ENCODE results near the gene B4GALT2.

B4GALT2 gene

DNA sequence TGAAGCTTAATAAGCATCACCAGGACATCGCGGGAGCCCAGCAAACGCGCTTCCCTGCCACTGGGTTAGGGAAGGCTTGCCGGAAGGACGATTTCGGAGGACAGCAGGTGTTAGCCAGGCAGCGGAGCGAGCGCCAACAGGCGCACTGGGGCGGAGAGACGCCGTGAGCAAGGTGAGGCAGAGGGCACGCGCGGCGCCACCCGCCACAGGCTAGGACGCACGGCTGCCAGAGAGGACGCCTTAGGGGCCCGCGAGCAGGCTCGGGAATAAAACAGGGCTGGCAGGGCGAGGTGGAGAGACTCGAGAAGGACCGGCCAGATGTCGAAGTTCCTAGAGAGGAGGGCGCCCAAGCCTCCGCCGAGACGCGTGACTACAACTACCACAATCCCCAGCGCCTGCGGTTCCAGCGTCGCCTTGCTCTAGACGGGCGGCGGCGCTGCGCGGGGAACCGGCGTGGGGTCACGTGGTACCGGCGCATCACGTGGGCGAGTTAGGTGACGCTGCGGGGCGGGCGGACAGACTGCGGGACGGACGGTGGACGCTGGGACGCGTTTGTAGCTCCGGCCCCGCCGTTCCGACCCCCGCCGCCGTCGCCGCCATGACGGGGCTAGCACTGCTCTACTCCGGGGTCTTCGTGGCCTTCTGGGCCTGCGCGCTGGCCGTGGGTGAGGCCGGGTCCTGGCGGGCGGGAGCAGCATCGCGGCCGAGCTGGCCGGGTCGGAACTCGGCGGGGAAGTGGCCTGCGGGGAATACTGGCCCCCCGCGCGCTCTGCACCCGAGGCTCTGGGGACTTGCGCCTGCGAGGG, 4.4 kb upstream of the B4GALT2 start, which contains the start of gene ATP6V0B:
TSS of gene ATP6V0B (plus strand) at position 518 of the 806 bp plus-strand sequence. CDS start at position 599, 81 bp downstream.
- TF ChIP-seq, protein P1, sequence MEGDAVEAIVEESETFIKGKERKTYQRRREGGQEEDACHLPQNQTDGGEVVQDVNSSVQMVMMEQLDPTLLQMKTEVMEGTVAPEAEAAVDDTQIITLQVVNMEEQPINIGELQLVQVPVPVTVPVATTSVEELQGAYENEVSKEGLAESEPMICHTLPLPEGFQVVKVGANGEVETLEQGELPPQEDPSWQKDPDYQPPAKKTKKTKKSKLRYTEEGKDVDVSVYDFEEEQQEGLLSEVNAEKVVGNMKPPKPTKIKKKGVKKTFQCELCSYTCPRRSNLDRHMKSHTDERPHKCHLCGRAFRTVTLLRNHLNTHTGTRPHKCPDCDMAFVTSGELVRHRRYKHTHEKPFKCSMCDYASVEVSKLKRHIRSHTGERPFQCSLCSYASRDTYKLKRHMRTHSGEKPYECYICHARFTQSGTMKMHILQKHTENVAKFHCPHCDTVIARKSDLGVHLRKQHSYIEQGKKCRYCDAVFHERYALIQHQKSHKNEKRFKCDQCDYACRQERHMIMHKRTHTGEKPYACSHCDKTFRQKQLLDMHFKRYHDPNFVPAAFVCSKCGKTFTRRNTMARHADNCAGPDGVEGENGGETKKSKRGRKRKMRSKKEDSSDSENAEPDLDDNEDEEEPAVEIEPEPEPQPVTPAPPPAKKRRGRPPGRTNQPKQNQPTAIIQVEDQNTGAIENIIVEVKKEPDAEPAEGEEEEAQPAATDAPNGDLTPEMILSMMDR (IDR thresholded peaks at IDR 0.05; ENCODE audit: insufficient read depth, low read length, poor library complexity, severe bottlenecking), result no peak
- Histone ChIP-seq H3K4me3 (replicated peaks; ENCODE audit: low read depth, low read length) (peak within 1 kb of the TSS; percentile 91), H3K36me3 (ENCODE audit: control insufficient read depth, insufficient read depth, low read length) (peaks cover 17% of the 10 kb centered on the region), H3K27me3 (replicated peaks; ENCODE audit: control insufficient read depth, insufficient read depth, low read length) (no peaks in the 10 kb centered on the region)
- peak; percentile 96 for DNase-seq (ENCODE audit: extremely low read depth, insufficient read length)

DNA sequence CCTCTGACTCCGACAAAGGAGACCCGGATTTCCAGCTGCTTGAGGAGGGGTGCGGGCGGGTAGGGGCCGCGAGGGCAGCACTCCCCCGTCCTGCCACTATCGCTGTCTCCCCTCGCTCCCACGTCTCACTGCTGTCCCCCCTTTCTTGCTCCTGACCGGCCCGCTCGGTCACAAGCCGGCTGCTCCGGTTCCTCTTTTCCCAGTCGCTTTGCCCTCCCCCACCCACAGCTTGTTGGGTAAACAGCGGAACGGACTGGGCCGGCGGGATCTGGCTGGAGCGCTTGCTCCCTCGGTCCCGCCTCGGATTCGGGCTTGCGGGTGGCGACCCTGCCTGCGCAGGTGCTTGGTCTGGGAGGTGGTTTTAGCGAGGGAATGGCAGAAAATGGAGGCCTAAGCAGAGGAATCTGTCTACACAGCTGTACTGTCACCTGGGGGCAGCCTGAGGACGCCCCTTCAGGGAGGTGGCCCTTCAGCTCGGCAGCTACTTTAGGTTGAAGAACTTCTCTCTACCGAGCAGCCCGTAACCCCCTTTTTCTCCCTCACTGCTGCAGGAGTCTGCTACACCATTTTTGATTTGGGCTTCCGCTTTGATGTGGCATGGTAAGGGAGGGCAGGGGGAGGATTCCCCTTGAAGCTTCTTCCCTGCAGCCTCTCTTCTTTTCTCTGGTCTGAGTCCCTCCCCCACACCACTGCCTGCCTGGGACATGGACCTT, 3.6 kb upstream of the B4GALT2 start:
- H3K36me3 ChIP-seq (ENCODE audit: control insufficient read depth, insufficient read depth, low read length), result peaks cover 17% of the 10 kb centered on the region
- TF ChIP-seq, protein P1 (IDR thresholded peaks at IDR 0.05; ENCODE audit: insufficient read depth, low read length, poor library complexity, severe bottlenecking), result no peak
- no peaks in the 10 kb centered on the region for H3K27me3 ChIP-seq (replicated peaks; ENCODE audit: control insufficient read depth, insufficient read depth, low read length)
- peak overlapping the region; percentile 91 for H3K4me3 ChIP-seq (replicated peaks; ENCODE audit: low read depth, low read length)
- DNase-seq (ENCODE audit: extremely low read depth, insufficient read length), result peak; percentile 58

DNA sequence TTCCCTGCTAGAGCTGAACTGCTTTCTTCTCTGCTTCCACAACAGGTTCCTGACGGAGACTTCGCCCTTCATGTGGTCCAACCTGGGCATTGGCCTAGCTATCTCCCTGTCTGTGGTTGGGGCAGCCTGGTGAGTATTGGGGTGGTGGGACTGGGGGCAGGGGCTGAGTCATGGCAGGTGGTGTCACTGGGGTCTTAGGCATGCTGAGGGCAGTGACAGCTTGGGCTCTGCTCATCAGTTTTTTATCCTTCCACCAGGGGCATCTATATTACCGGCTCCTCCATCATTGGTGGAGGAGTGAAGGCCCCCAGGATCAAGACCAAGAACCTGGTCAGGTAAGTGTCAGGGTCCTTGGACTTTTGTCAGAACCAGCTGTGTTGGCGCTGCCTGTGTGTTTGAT, 3.0 kb upstream of the B4GALT2 start:
- Histone ChIP-seq H3K4me3 (replicated peaks; ENCODE audit: low read depth, low read length) (peak overlapping the region; percentile 91), H3K27me3 (replicated peaks; ENCODE audit: control insufficient read depth, insufficient read depth, low read length) (no peaks in the 10 kb centered on the region), H3K36me3 (ENCODE audit: control insufficient read depth, insufficient read depth, low read length) (peaks cover 17% of the 10 kb centered on the region)
- no peak for DNase-seq (ENCODE audit: extremely low read depth, insufficient read length)
- TF ChIP-seq, protein P1 (IDR thresholded peaks at IDR 0.05; ENCODE audit: insufficient read depth, low read length, poor library complexity, severe bottlenecking), result no peak

DNA sequence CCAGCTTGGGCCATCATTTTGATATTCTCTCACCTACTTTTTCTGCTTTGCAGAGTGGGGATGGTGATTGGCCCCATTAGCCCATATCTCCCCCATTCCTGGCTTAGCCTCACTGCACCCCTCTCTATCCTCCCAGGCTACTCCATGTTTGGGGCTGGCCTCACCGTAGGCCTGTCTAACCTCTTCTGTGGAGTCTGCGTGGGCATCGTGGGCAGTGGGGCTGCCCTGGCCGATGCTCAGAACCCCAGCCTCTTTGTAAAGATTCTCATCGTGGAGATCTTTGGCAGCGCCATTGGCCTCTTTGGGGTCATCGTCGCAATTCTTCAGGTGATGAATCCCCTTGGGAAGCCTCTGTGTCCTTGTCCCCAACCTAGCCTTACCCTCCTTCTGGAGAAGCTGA, 2.1 kb upstream of the B4GALT2 start:
- no peak overlapping the region for H3K4me3 ChIP-seq (replicated peaks; ENCODE audit: low read depth, low read length)
- peaks cover 15% of the 10 kb centered on the region for H3K36me3 ChIP-seq (ENCODE audit: control insufficient read depth, insufficient read depth, low read length)

DNA sequence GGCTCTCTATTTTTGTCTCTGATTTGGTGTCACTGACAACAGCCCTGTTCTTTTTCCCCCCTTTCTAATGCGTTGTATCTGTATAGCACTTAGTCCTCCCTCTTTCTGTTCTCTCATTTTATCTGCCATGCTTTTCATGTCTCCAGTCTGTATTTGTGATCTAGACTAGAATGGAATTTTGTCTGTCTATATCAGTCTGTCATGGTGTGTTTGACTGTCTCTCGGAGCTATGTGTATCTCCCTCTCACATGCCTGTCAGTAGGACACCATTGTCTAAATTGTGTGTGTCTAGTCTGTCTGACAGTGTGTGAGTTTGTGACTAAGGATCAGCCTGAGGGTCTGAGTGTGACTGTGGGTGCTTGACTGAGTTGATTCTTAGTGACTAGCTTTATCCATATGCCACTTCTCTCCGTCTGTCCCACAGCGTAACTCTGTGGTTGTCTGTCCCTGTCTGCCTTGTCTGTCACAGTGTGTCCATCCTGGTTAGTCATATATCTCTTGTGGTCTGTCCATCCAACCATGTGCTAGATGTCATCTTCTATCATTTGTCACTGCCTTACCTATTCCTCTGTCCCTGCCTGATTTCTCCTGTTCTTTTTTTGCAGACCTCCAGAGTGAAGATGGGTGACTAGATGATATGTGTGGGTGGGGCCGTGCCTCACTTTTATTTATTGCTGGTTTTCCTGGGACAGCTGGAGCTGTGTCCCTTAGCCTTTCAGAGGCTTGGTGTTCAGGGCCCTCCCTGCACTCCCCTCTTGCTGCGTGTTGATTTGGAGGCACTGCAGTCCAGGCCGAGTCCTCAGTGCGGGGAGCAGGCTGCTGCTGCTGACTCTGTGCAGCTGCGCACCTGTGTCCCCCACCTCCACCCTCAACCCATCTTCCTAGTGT, 1.4 kb upstream of the B4GALT2 start:
- TF ChIP-seq, protein P1 (IDR thresholded peaks at IDR 0.05; ENCODE audit: insufficient read depth, low read length, poor library complexity, severe bottlenecking), result no peak
- Histone ChIP-seq H3K27me3 (replicated peaks; ENCODE audit: control insufficient read depth, insufficient read depth, low read length) (no peaks in the 10 kb centered on the region), H3K4me3 (replicated peaks; ENCODE audit: low read depth, low read length) (no peak overlapping the region), H3K36me3 (ENCODE audit: control insufficient read depth, insufficient read depth, low read length) (peaks cover 15% of the 10 kb centered on the region)
- DNase-seq (ENCODE audit: extremely low read depth, insufficient read length), result no peak

More for the DNA sequence above, 2.1 kb upstream of the B4GALT2 start:
- no peak for DNase-seq (ENCODE audit: extremely low read depth, insufficient read length)
- no peaks in the 10 kb centered on the region for H3K27me3 ChIP-seq (replicated peaks; ENCODE audit: control insufficient read depth, insufficient read depth, low read length)
- TF ChIP-seq, protein P1 (IDR thresholded peaks at IDR 0.05; ENCODE audit: insufficient read depth, low read length, poor library complexity, severe bottlenecking), result no peak

All from GM06990 (cell line).